Mammary epithelial cell (primary cell): ENCODE results near the gene OGFR.

ENCODE experiments used
- EZH2 ChIP-seq: IDR thresholded peaks from 2 replicates; pipeline ENCODE4 v1.6.1; 2012; ENCODE audit warnings: low read length, inconsistent platforms, borderline replicate concordance
- TF ChIP-seq, protein P1 (sequence below), 2 donors: IDR thresholded peaks in 1 of 2; conservative IDR thresholded peaks in 1 of 2; 2 replicates each; pipeline ENCODE4 v1.5.1; 2011 to 2012; ENCODE audit warnings: inconsistent platforms in 2 of 2, low read length in 2 of 2, mild to moderate bottlenecking in 2 of 2, control low read depth in 1 of 2, low read depth in 1 of 2; ENCODE audit not compliant: insufficient read depth in 1 of 2; ENCODE audit errors: extremely low read depth in 1 of 2

DNA sequence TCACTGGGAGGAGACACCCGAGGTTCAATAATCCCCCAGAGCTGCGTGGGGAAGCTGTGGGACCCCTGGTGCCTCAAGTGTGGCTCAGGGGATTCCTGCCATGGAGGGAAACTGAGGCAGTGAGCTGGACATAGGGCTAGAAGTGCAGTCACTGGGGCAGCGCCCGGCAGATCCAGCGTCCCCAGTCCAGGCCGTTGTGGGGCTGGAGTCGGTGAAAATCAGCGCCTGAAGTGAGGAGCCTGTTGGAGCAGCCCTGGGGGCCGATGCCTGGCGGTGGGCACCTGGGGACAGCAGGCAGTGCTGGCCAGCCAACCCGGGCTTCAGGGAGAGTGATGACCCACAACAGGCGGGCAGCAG is 10.1 kb downstream of the OGFR start:
- TF ChIP-seq, protein P1, sequence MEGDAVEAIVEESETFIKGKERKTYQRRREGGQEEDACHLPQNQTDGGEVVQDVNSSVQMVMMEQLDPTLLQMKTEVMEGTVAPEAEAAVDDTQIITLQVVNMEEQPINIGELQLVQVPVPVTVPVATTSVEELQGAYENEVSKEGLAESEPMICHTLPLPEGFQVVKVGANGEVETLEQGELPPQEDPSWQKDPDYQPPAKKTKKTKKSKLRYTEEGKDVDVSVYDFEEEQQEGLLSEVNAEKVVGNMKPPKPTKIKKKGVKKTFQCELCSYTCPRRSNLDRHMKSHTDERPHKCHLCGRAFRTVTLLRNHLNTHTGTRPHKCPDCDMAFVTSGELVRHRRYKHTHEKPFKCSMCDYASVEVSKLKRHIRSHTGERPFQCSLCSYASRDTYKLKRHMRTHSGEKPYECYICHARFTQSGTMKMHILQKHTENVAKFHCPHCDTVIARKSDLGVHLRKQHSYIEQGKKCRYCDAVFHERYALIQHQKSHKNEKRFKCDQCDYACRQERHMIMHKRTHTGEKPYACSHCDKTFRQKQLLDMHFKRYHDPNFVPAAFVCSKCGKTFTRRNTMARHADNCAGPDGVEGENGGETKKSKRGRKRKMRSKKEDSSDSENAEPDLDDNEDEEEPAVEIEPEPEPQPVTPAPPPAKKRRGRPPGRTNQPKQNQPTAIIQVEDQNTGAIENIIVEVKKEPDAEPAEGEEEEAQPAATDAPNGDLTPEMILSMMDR (conservative IDR thresholded peaks at IDR 0.05 in 1 of 2, IDR thresholded peaks at IDR 0.05 in 1 of 2; ENCODE audit: extremely low read depth in 1 of 2, insufficient read depth in 1 of 2, low read depth in 1 of 2, low read length in 2 of 2), result no peak
- TF ChIP-seq EZH2, result no peak
